ENCODE data around the gene PDE1A.

The PDE1A gene

DNA sequence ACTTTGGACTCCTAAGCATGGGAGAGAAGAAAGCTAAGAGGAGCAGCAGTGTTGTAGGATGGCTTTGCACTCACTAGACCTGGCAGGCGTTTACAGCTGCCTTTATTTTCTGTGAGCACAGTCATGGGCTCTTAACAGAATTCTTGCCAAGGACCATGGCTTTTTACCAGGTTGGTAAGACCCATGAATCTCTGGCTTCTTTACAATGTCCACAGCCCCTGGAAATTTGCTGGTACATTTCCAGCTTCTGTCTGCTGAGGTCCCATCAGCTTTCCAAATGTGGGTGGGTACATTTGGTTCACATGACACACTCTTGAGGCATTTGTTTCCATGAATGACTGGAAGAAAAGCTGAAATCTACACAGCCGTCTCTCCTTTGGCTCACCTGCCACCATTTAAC is 278.5 kb downstream of the PDE1A start:
- Histone ChIP-seq H3K27me3 (ENCODE audit: control insufficient read depth, low read length) (no peaks in the 10 kb centered on the region), H3K9me2 (replicated peaks; ENCODE audit: control insufficient read depth, low read length) (no peaks in the 10 kb centered on the region), H3K9me3 (ENCODE audit: control insufficient read depth, insufficient read depth, low read length) (no peaks in the 10 kb centered on the region), H3K4me3 (ENCODE audit: low read length) (no peak overlapping the region), H3K27ac (ENCODE audit: low read depth, low read length) (no peak overlapping the region), H3K79me2 (ENCODE audit: control insufficient read depth, low read length) (no peaks in the 10 kb centered on the region), H3K4me1 (ENCODE audit: control insufficient read depth, low read length) (no peaks in the 10 kb centered on the region), H3K36me3 (ENCODE audit: control insufficient read depth, low read length) (no peaks in the 10 kb centered on the region), H3F3A (ENCODE audit: control insufficient read depth, insufficient read depth) (no peaks in the 10 kb centered on the region), H3K4me2 (ENCODE audit: low read length) (no peak overlapping the region), H4K20me1 (ENCODE audit: control insufficient read depth, insufficient read depth, low read depth, low read length) (no peaks in the 10 kb centered on the region)
- TF ChIP-seq, protein P1, sequence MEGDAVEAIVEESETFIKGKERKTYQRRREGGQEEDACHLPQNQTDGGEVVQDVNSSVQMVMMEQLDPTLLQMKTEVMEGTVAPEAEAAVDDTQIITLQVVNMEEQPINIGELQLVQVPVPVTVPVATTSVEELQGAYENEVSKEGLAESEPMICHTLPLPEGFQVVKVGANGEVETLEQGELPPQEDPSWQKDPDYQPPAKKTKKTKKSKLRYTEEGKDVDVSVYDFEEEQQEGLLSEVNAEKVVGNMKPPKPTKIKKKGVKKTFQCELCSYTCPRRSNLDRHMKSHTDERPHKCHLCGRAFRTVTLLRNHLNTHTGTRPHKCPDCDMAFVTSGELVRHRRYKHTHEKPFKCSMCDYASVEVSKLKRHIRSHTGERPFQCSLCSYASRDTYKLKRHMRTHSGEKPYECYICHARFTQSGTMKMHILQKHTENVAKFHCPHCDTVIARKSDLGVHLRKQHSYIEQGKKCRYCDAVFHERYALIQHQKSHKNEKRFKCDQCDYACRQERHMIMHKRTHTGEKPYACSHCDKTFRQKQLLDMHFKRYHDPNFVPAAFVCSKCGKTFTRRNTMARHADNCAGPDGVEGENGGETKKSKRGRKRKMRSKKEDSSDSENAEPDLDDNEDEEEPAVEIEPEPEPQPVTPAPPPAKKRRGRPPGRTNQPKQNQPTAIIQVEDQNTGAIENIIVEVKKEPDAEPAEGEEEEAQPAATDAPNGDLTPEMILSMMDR (IDR thresholded peaks at IDR 0.05; ENCODE audit: low read depth, low read length, poor library complexity, severe bottlenecking) = no peak
- no peak for TF ChIP-seq EZH2phosphoT487 (IDR thresholded peaks at IDR 0.05; ENCODE audit: borderline replicate concordance, low read length)

DNA sequence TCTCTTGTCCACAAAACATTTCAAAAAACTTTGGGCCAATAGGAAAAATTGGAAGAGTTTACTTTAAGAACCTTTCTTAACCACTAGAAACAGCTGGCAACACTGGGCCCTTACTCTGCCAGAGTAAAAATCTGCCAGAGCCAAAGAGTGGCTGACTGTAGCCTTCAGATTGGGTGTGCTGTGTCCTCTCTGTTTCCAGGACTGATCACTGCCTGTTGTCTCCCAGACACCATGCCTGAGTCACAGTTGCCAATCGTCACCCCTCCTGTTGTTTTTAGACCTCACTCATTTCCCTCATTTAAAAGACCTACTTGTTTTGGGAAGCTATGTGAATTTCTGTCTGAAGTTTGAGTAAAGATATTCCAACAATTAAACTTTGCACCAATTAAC is 282.1 kb downstream of the PDE1A start:
- no peak overlapping the region for H3K4me2 ChIP-seq (ENCODE audit: low read length)
- H3K4me3 ChIP-seq (ENCODE audit: low read length) = no peak overlapping the region
- H3K9me2 ChIP-seq (replicated peaks; ENCODE audit: control insufficient read depth, low read length) = no peaks in the 10 kb centered on the region
- H3K4me1 ChIP-seq (ENCODE audit: control insufficient read depth, low read length) = no peaks in the 10 kb centered on the region
- H3K36me3 ChIP-seq (ENCODE audit: control insufficient read depth, low read length) = no peaks in the 10 kb centered on the region
- no peaks in the 10 kb centered on the region for H3K79me2 ChIP-seq (ENCODE audit: control insufficient read depth, low read length)
- H3F3A ChIP-seq (ENCODE audit: control insufficient read depth, insufficient read depth) = no peaks in the 10 kb centered on the region
- no peak overlapping the region for H3K27ac ChIP-seq (ENCODE audit: low read depth, low read length)
- H4K20me1 ChIP-seq (ENCODE audit: control insufficient read depth, insufficient read depth, low read depth, low read length) = no peaks in the 10 kb centered on the region
- peaks cover 6% of the 10 kb centered on the region; the same call in 1 of the 2 replicates for H3K27me3 ChIP-seq (ENCODE audit: control insufficient read depth, low read length)
- TF ChIP-seq, protein P1 (IDR thresholded peaks at IDR 0.05; ENCODE audit: low read depth, low read length, poor library complexity, severe bottlenecking) = no peak
- no peak for TF ChIP-seq EZH2phosphoT487 (IDR thresholded peaks at IDR 0.05; ENCODE audit: borderline replicate concordance, low read length)
- H3K9me3 ChIP-seq (ENCODE audit: control insufficient read depth, insufficient read depth, low read length) = no peaks in the 10 kb centered on the region

DNA sequence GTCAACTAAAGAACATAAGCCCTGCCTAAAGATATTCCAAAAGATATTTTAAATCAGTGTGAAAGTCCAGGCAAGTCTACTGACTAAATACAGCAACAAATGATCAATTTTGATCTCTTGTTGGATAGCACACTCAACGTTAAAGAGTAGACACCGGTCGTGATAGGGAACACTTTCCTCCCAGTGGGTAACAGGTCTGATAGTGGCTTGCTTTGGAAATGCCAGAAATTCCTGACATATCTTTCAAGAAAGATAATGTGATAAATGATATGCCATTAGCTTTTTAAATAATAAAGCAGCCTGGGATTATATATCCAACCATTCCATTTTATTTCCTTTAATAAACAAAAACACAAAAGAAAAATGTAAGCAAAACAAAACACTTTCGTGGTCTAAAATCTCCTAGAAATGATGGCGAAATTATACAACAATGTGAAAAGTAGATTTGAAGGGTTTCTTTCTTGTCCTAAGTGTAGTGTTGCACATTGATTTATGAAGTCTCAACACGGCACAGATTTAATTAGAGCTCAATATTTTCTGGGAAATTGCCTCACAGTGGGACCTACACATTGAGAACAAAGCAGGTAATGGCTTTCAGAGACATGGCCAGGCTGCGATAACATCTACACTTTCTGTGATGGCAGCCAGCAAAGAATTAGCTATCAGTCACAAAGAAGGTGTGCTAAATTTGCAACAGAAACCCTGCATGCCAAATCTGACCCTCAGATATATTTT is 282.6 kb downstream of the PDE1A start:
- Histone ChIP-seq H3K9me2 (replicated peaks; ENCODE audit: control insufficient read depth, low read length) (no peaks in the 10 kb centered on the region), H3K36me3 (ENCODE audit: control insufficient read depth, low read length) (no peaks in the 10 kb centered on the region), H3K4me1 (ENCODE audit: control insufficient read depth, low read length) (no peaks in the 10 kb centered on the region), H3K4me2 (ENCODE audit: low read length) (no peak overlapping the region), H3K9me3 (ENCODE audit: control insufficient read depth, insufficient read depth, low read length) (no peaks in the 10 kb centered on the region), H3K27me3 (ENCODE audit: control insufficient read depth, low read length) (peaks cover 6% of the 10 kb centered on the region; the same call in 1 of the 2 replicates), H3K79me2 (ENCODE audit: control insufficient read depth, low read length) (no peaks in the 10 kb centered on the region), H3K4me3 (ENCODE audit: low read length) (no peak overlapping the region), H3K27ac (ENCODE audit: low read depth, low read length) (no peak overlapping the region), H4K20me1 (ENCODE audit: control insufficient read depth, insufficient read depth, low read depth, low read length) (no peaks in the 10 kb centered on the region), H3F3A (ENCODE audit: control insufficient read depth, insufficient read depth) (no peaks in the 10 kb centered on the region)
- TF ChIP-seq EZH2phosphoT487 (IDR thresholded peaks at IDR 0.05; ENCODE audit: borderline replicate concordance, low read length) = no peak
- TF ChIP-seq, protein P1 (IDR thresholded peaks at IDR 0.05; ENCODE audit: low read depth, low read length, poor library complexity, severe bottlenecking) = no peak

Measured in DOHH2 (cell line).